OCI-LY1 (cell line): ENCODE measurements around the gene ANKRD55.

ENCODE experiments used
- CTCF ChIP-seq: fragments of 200-600 bp; sonication (generic), shearing (Covaris generic); IDR thresholded peaks from 2 replicates; pipeline ENCODE4 v1.5.1; 2017; ENCODE audit warnings: mild to moderate bottlenecking, antibody characterized with exemption, low read length, moderate library complexity, mixed read lengths
- EZH2 ChIP-seq: fragments of 200-600 bp; sonication (generic), shearing (Covaris generic); IDR thresholded peaks from 2 replicates; pipeline ENCODE4 v1.8.0; 2017; ENCODE audit warnings: borderline replicate concordance, mixed run types, mild to moderate bottlenecking, antibody characterized with exemption, low read length, moderate library complexity, mixed read lengths

GRCh38 chr5:56257010-56257409 lies 23.9 kb upstream of the ANKRD55 start:
- no peak for TF ChIP-seq CTCF
- TF ChIP-seq EZH2 = no peak
